Sigmoid colon (tissue), 3 donors: ENCODE measurements around the gene CCDC152.

Source experiments
- POLR2A ChIP-seq, 2 donors: fragments of 450-650 bp; IDR thresholded peaks; one replicate each; pipeline ENCODE4 v1.6.1; 2016; ENCODE audit warnings: antibody characterized with exemption in 2 of 2, mild to moderate bottlenecking in 2 of 2, moderate library complexity in 2 of 2
- TF ChIP-seq, protein P1 (sequence below), 4 experiments: fragments of 450-650 bp in 3 of 4; fragments of 200-600 bp in 1 of 4; IDR thresholded peaks; one replicate each; pipeline ENCODE4 v1.5.1; 2016 to 2019; ENCODE audit warnings: antibody characterized with exemption in 4 of 4, mild to moderate bottlenecking in 3 of 4, moderate library complexity in 2 of 4

DNA sequence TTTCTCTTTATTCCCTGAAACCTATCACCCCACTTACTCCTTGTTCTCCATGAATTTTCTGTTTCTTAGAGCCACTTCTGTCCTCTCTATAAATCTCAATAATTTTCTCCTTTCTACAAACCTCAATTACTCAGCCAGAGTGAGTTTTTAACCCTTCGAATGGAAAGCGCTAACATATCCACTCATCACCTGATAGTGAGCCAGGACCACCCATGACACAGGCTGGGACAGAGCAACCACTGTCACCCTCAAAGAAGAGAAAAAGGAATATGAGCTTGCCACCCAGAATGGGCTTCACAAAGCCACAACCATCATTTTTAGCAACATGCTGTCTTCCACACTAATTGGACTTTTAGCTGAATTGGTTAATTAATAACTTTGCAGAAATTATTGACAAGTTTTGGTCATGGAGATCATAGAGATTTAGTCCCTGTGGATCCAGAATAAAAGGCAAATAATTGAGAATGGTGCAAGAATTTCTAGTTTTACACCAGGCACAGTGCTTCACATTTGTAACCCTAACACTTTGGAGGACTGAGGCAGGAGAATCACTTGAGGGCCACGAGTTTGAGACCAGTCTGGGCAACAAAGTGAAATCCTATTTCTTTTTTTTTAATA, 87.2 kb downstream of the CCDC152 start:
- TF ChIP-seq, protein P1, sequence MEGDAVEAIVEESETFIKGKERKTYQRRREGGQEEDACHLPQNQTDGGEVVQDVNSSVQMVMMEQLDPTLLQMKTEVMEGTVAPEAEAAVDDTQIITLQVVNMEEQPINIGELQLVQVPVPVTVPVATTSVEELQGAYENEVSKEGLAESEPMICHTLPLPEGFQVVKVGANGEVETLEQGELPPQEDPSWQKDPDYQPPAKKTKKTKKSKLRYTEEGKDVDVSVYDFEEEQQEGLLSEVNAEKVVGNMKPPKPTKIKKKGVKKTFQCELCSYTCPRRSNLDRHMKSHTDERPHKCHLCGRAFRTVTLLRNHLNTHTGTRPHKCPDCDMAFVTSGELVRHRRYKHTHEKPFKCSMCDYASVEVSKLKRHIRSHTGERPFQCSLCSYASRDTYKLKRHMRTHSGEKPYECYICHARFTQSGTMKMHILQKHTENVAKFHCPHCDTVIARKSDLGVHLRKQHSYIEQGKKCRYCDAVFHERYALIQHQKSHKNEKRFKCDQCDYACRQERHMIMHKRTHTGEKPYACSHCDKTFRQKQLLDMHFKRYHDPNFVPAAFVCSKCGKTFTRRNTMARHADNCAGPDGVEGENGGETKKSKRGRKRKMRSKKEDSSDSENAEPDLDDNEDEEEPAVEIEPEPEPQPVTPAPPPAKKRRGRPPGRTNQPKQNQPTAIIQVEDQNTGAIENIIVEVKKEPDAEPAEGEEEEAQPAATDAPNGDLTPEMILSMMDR (IDR thresholded peaks at IDR 0.05): no peak
- TF ChIP-seq POLR2A (IDR thresholded peaks at IDR 0.05): no peak
